Measurements from ENCODE around the gene HSD17B11. TPM values are rescaled to one million over a fixed set of nuclear protein-coding genes. Genes with fewer than 3 reads are reported as not detected.
"Not testable (repeated sequence)": the region's sequence is repeated elsewhere in the genome, so short reads cannot be mapped to it uniquely, and the experiment has no call there.

HSD17B11 gene
- total RNA-seq, 1 donor from 2014 or later, result 140 TPM

GRCh38 chr4:87410157-87410556 is 19.2 kb upstream of the HSD17B11 start:
- no peak overlapping the region for H3K27ac ChIP-seq
- no peaks in the 10 kb centered on the region for H3K27me3 ChIP-seq (ENCODE audit: low read depth)
- H3K9me3 ChIP-seq, result no peaks in the 10 kb centered on the region
- H3K4me1 ChIP-seq, result no peaks in the 10 kb centered on the region
- no peak for TF ChIP-seq CTCF (IDR thresholded peaks at IDR 0.05)
- no peak overlapping the region for H3K4me3 ChIP-seq
- H3K36me3 ChIP-seq, result no peaks in the 10 kb centered on the region
- no peak for ATAC-seq
- DNase-seq, result no peak
- intact Hi-C loops (cut with DNase I), result no loop called here

GRCh38 chr4:87409420-87409939 is 18.5 kb upstream of the HSD17B11 start:
- Histone ChIP-seq H3K4me1 (no peaks in the 10 kb centered on the region), H3K4me3 (no peak overlapping the region), H3K27me3 (ENCODE audit: low read depth) (no peaks in the 10 kb centered on the region), H3K9me3 (no peaks in the 10 kb centered on the region), H3K27ac (no peak overlapping the region), H3K36me3 (no peaks in the 10 kb centered on the region)
- TF ChIP-seq CTCF (IDR thresholded peaks at IDR 0.05), result no peak
- intact Hi-C loops (cut with DNase I), result no loop called here
- DNase-seq (no peak), ATAC-seq (no peak)

- ATAC-seq; DNase-seq; H3K9me3 ChIP-seq; H3K4me1 ChIP-seq; H3K4me3 ChIP-seq; H3K36me3 ChIP-seq; intact Hi-C loops (cut with DNase I); H3K27me3 ChIP-seq (ENCODE audit: low read depth); H3K27ac ChIP-seq: not testable (repeated sequence)
Measured at GRCh38 chr4:87406902-87407301, 15.9 kb upstream of the HSD17B11 start.

GRCh38 chr4:87406462-87406861 is 15.5 kb upstream of the HSD17B11 start:
- no peak for TF ChIP-seq CTCF (IDR thresholded peaks at IDR 0.05)
- no peak overlapping the region for H3K27ac ChIP-seq
- no peaks in the 10 kb centered on the region for H3K4me1 ChIP-seq
- H3K27me3 ChIP-seq (ENCODE audit: low read depth), result no peaks in the 10 kb centered on the region
- H3K9me3 ChIP-seq, result no peaks in the 10 kb centered on the region
- ATAC-seq, result no peak
- no peak for DNase-seq
- H3K36me3 ChIP-seq, result no peaks in the 10 kb centered on the region
- intact Hi-C loops (cut with DNase I), result no loop called here
- H3K4me3 ChIP-seq, result no peak overlapping the region

GRCh38 chr4:87405211-87405820 is 14.3 kb upstream of the HSD17B11 start:
- no peak for ATAC-seq
- no peak for TF ChIP-seq CTCF (IDR thresholded peaks at IDR 0.05)

GRCh38 chr4:87403732-87404131 is 12.7 kb upstream of the HSD17B11 start:
- intact Hi-C loops (cut with DNase I); H3K27ac ChIP-seq; ATAC-seq; H3K36me3 ChIP-seq; H3K9me3 ChIP-seq; H3K4me1 ChIP-seq; H3K27me3 ChIP-seq (ENCODE audit: low read depth); DNase-seq; H3K4me3 ChIP-seq: not testable (repeated sequence)

More at GRCh38 chr4:87405211-87405820, 14.3 kb upstream of the HSD17B11 start:
- H3K4me3 ChIP-seq, result no peak overlapping the region
- H3K27ac ChIP-seq, result no peak overlapping the region
- intact Hi-C loops (cut with DNase I), result no loop called here
- no peaks in the 10 kb centered on the region for H3K9me3 ChIP-seq
- H3K36me3 ChIP-seq, result no peaks in the 10 kb centered on the region
- H3K4me1 ChIP-seq, result no peaks in the 10 kb centered on the region
- no peaks in the 10 kb centered on the region for H3K27me3 ChIP-seq (ENCODE audit: low read depth)
- DNase-seq, result no peak
